SK-N-MC (cell line): ENCODE data around the gene ACAP2.

Source experiments
- EZH2 ChIP-seq: fragments of 200-600 bp; sonication (generic); IDR thresholded peaks from one replicate; pipeline ENCODE4 v1.6.1; 2017; ENCODE audit warnings: antibody characterized with exemption
- POLR2AphosphoS5 ChIP-seq: IDR thresholded peaks from 2 replicates; pipeline ENCODE4 v1.6.1; 2012; ENCODE audit warnings: mild to moderate bottlenecking, low read depth, low read length, borderline replicate concordance

- TF ChIP-seq EZH2 (no peak), POLR2AphosphoS5 (no peak)
Measured at GRCh38 chr3:195236076-195236798, 206.6 kb downstream of the ACAP2 start.
